HG03520 (cell line): ENCODE results near the gene PLEKHA3.
"Not testable (repeated sequence)": the region's sequence is repeated elsewhere in the genome, so short reads cannot be mapped to it uniquely, and the experiment has no call there.

Experiments
- ATAC-seq: cut with Tn5 transposase; IDR thresholded peaks from one replicate; pipeline ENCODE4 v1.9.1; 2021; ENCODE audit warnings: mild to moderate bottlenecking, moderate library complexity; ENCODE audit not compliant: unreplicated experiment

The PLEKHA3 gene

DNA sequence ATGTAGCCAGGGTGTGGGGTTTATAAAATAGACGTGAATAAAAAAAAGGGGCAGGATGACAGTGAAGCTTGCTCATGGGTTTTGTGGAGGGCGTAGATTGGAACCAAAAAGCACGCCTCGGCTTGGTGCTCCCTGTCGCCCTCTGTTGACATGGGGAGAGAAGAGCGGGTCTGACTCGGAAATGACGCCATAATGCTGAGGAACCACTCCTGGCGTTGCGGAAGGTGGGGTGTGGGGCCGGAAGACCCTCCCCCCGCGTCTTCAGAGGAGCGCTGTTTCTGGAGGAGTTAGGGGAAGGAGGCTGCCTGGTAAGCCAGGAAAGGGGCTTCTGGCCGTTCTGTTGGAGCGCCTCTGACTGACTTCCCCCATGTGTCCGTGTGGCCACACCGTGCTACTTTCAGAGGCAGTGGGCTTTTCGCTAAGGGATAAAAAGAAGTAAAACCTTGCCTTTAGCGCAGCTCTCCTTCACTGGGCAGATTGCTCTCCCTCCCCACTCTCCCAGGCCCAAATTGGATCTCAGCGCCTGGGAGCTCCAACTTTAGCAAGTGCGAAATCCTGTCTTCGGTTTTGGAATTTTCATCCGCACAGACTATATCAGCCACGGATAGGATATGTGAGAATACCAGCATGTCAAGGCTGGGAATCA, 42.8 kb downstream of the PLEKHA3 start:
- peak; percentile 92 for ATAC-seq

GRCh38 chr2:178523596-178524134, 43.4 kb downstream of the PLEKHA3 start:
- ATAC-seq, result no peak

GRCh38 chr2:178525010-178525409, 44.8 kb downstream of the PLEKHA3 start:
- ATAC-seq, result not testable (repeated sequence)

GRCh38 chr2:178525460-178525859, 45.2 kb downstream of the PLEKHA3 start:
- ATAC-seq, result not testable (repeated sequence)

- no peak for ATAC-seq
Observed at GRCh38 chr2:178526256-178526655, 46.0 kb downstream of the PLEKHA3 start.

DNA sequence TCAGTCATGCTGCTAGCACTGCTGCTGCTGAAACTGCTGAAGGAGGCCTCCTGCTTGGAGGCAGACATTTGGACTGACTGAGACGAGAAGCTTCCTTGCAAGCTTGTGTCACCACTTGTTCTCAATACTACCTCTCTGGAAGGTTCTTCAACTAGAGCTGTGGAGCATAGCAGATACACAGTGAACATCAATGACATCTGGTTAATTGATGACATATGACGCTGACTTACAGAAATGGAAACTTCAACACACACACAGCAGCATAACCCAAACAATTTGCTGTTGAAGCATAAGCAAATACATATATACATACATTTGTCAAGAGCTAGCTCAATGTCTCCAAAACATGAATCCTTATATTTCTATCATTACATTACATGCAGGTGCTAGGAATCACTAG, 47.3 kb downstream of the PLEKHA3 start:
- no peak for ATAC-seq

GRCh38 chr2:178528647-178529046, 48.4 kb downstream of the PLEKHA3 start:
- no peak for ATAC-seq

DNA sequence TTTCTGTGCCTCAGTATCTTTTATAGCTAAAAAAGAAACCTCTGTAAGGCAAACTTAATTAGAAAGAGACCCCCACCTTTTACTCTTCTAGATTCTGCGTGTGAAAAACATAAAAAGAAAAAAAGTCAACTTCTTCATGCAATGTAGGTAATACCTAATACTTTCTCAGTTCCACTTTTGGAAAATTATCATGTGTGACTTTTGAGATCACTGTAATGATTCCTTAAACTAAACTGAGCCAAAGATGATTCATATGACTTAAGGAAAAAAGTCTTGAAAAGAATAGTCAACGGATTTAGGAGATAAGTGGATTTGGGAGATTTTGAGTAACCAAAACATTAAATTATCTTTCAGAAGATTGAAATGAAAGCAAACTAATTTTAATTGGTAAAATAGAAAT, 48.9 kb downstream of the PLEKHA3 start:
- no peak for ATAC-seq

GRCh38 chr2:178530131-178530530, 49.9 kb downstream of the PLEKHA3 start:
- ATAC-seq, result peak; percentile 0

DNA sequence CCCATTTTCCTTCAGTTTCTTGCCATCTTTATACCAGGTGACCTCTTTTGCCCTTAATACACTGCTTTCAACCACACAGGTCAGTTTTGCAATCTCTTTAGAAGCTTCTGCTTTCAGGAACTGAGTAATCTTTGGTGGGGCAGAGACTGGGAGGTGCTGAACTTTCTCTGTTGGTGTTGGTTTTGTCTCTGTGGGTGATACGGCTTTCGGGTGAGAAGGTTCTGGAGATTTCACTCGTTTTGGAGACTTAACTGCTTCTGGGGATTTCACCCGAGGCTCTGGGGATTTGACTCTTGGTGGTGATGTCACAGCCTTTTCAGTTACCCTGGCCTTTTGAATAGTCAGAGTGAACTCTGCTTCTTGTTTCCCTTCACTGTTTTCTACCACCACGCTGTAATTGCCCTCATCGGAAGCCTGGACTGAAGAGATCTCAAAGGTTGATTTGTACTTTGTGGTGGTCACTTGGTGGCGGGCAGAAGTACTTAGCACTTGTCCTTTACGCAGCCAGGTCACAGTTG, 50.4 kb downstream of the PLEKHA3 start:
- ATAC-seq, result peak; percentile 98

GRCh38 chr2:178531168-178531567, 50.9 kb downstream of the PLEKHA3 start:
- ATAC-seq, result no peak

DNA sequence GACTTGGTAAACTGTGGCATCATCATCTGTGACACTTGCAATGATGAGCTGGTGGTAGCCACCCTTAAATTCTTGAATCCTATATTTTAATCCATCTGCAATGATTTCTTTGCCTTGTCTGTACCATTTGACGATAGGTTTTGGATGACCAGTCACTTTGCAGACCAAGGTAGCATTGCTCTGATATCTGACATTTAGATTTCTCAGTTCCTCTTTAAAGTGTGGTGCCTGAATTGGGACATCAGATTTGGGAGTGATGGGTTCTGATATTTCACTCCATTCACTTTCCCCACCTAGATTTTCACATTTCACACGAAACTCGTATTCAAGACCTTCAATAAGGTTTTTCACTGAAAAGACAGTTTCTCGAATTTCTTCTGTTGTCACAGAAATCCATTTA, 55.8 kb downstream of the PLEKHA3 start:
- ATAC-seq, result no peak

- ATAC-seq, result no peak
Observed at GRCh38 chr2:178542161-178542560, 61.9 kb downstream of the PLEKHA3 start.

GRCh38 chr2:178542569-178542968, 62.3 kb downstream of the PLEKHA3 start:
- no peak for ATAC-seq

GRCh38 chr2:178550352-178550751, 70.1 kb downstream of the PLEKHA3 start:
- ATAC-seq, result no peak

DNA sequence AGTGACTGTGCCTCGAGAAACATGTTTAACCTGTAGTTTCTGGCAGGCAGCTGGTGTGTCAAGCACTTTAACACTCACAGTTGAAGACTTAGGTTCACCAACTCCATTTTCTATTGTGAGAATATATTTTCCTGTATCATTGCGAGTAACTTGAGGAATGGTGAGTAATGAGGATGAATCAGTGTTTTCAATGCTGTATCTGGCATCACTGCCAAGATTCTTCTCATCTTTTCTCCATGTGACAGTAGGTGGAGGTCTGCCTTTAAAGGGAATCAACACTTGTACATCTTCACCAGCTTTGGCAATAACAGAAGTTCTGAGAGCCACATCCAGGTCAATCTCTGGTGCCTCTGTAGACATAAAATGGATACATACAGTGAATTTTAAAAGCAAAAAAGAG, 72.8 kb downstream of the PLEKHA3 start:
- no peak for ATAC-seq
